Nephron progenitor cell (in vitro differentiated cells): Measurements from ENCODE around the gene RUNX2.

Source experiments
- DNase-seq: peaks from one replicate; pipeline ENCODE4 v3.0.0; 2021
- H3K27ac Mint-ChIP-seq: 2 replicates; pipeline ENCODE4 v1.8.0; 2021; ENCODE audit warnings: mild to moderate bottlenecking, moderate library complexity, mixed read lengths
- H3K27me3 Mint-ChIP-seq: 2 replicates; pipeline ENCODE4 v1.8.0; 2021; ENCODE audit warnings: mild to moderate bottlenecking, low read depth, mixed read lengths; ENCODE audit not compliant: poor library complexity
- H3K36me3 Mint-ChIP-seq: 2 replicates; pipeline ENCODE4 v1.8.0; 2021; ENCODE audit warnings: low read depth, mixed read lengths
- H3K4me1 Mint-ChIP-seq: 2 replicates; pipeline ENCODE4 v1.8.0; 2021; ENCODE audit warnings: mixed read lengths
- H3K4me3 Mint-ChIP-seq: 2 replicates; pipeline ENCODE4 v1.8.0; 2021; ENCODE audit warnings: mild to moderate bottlenecking, moderate library complexity, mixed read lengths
- H3K9me3 Mint-ChIP-seq: 2 replicates; pipeline ENCODE4 v1.8.0; 2021; ENCODE audit warnings: mild to moderate bottlenecking, moderate library complexity, mixed read lengths
- CTCF ChIP-seq: fragments of 200-600 bp; sonication (generic); IDR thresholded peaks from 2 replicates; pipeline ENCODE4 v1.5.0; 2021; ENCODE audit warnings: antibody characterized with exemption

Gene RUNX2

GRCh38 chr6:45630314-45630713 is 302.2 kb downstream of the RUNX2 start:
- H3K27ac Mint-ChIP-seq = no peak overlapping the region
- TF ChIP-seq CTCF = no peak
- no peaks in the 10 kb centered on the region for H3K36me3 Mint-ChIP-seq

GRCh38 chr6:45630801-45631200 is 302.7 kb downstream of the RUNX2 start:
- Mint-ChIP-seq H3K9me3 (no peaks in the 10 kb centered on the region), H3K36me3 (no peaks in the 10 kb centered on the region), H3K4me3 (no peak overlapping the region), H3K27me3 (no peaks in the 10 kb centered on the region), H3K4me1 (peaks cover 19% of the 10 kb centered on the region), H3K27ac (no peak overlapping the region)
- no peak for DNase-seq
- no peak for TF ChIP-seq CTCF

More at GRCh38 chr6:45630314-45630713, 302.2 kb downstream of the RUNX2 start:
- H3K4me3 Mint-ChIP-seq = no peak overlapping the region
- H3K4me1 Mint-ChIP-seq = peaks cover 19% of the 10 kb centered on the region
- no peaks in the 10 kb centered on the region for H3K27me3 Mint-ChIP-seq
- no peak for DNase-seq
- no peaks in the 10 kb centered on the region for H3K9me3 Mint-ChIP-seq

GRCh38 chr6:45631396-45631795 is 303.3 kb downstream of the RUNX2 start:
- Mint-ChIP-seq H3K27ac (no peak overlapping the region), H3K9me3 (no peaks in the 10 kb centered on the region), H3K4me3 (no peak overlapping the region), H3K36me3 (no peaks in the 10 kb centered on the region), H3K27me3 (no peaks in the 10 kb centered on the region), H3K4me1 (peaks cover 17% of the 10 kb centered on the region)
- no peak for TF ChIP-seq CTCF
- no peak for DNase-seq

- TF ChIP-seq CTCF = no peak
- H3K9me3 Mint-ChIP-seq = no peaks in the 10 kb centered on the region
- H3K4me3 Mint-ChIP-seq = no peak overlapping the region
- H3K27ac Mint-ChIP-seq = no peak overlapping the region
- H3K4me1 Mint-ChIP-seq = peaks cover 26% of the 10 kb centered on the region
- no peak for DNase-seq
- no peaks in the 10 kb centered on the region for H3K27me3 Mint-ChIP-seq
- H3K36me3 Mint-ChIP-seq = no peaks in the 10 kb centered on the region
Observed at GRCh38 chr6:45633272-45633908, 305.3 kb downstream of the RUNX2 start.

GRCh38 chr6:45634231-45634630 is 306.1 kb downstream of the RUNX2 start:
- no peaks in the 10 kb centered on the region for H3K36me3 Mint-ChIP-seq

More at GRCh38 chr6:45634231-45634630, 306.1 kb downstream of the RUNX2 start:
- no peak for TF ChIP-seq CTCF
- DNase-seq = no peak
- Mint-ChIP-seq H3K27me3 (no peaks in the 10 kb centered on the region), H3K9me3 (no peaks in the 10 kb centered on the region), H3K27ac (no peak overlapping the region), H3K4me1 (peaks cover 33% of the 10 kb centered on the region), H3K4me3 (no peak overlapping the region)
